Measurements from ENCODE around the gene RAB26. TPM values are rescaled to one million over a fixed set of nuclear protein-coding genes. Genes with fewer than 3 reads are reported as not detected.
"Not testable (repeated sequence)": the region's sequence is repeated elsewhere in the genome, so short reads cannot be mapped to it uniquely, and the experiment has no call there.

The RAB26 gene
- total and polyA plus RNA-seq, 2 experiments from 2014 or later: 4.1 to 8.7 TPM

DNA sequence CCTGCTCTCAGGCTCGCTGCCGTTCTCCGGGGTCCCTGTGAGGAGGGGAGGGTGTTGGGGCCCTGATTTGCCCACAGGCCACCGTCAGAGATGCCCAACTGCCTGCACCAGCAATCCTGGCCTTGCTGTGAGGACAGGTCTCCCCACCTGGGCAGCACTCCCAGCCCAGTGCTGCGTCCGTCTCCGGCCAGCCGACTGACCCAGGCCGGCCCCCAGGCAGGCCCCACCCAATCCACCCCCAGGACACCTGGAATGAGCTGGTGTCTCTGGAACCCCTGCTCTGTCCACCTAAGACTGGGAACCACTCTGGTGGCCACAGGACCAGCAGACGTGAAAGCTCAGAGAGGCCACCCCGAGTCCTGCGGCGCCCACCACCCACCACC lies 32.8 kb upstream of the RAB26 start:
- Histone ChIP-seq H3F3A (replicated peaks; ENCODE audit: low read depth) (no peaks in the 10 kb centered on the region), H4K20me1 (replicated peaks; ENCODE audit: insufficient read depth) (no peaks in the 10 kb centered on the region), H3K27ac (ENCODE audit: low read depth) (no peak overlapping the region), H3K9me2 (ENCODE audit: insufficient read depth) (no peaks in the 10 kb centered on the region), H3K36me3 (ENCODE audit: insufficient read depth) (no peaks in the 10 kb centered on the region), H3K4me2 (no peak overlapping the region), H2AFZ (no peak overlapping the region), H3K4me1 (ENCODE audit: insufficient read depth) (no peaks in the 10 kb centered on the region), H3K27me3 (ENCODE audit: insufficient read depth) (no peaks in the 10 kb centered on the region), H3K79me2 (replicated peaks; ENCODE audit: insufficient read depth) (peaks cover 7% of the 10 kb centered on the region), H3K4me3 (no peak overlapping the region)
- H3K4me1 Mint-ChIP-seq: no peaks in the 10 kb centered on the region
- TF ChIP-seq ZNF114 (CRISPR knock-in tag; IDR thresholded peaks at IDR 0.05): no peak
- TF ChIP-seq CTCF (conservative IDR thresholded peaks at IDR 0.05; ENCODE audit: low read depth in 2 of 2): no peak
- TF ChIP-seq JUNB (IDR thresholded peaks at IDR 0.05; ENCODE audit: unreplicated experiment): no peak
- TF ChIP-seq EZH2 (IDR thresholded peaks at IDR 0.05; ENCODE audit: low read depth, unreplicated experiment): no peak
- no peak for TF ChIP-seq EZH2phosphoT487 (IDR thresholded peaks at IDR 0.05; ENCODE audit: unreplicated experiment)
- TF ChIP-seq STAT1 (IDR thresholded peaks at IDR 0.05; ENCODE audit: unreplicated experiment): no peak
- peaks cover 5% of the 10 kb centered on the region for H3K27me3 Mint-ChIP-seq (ENCODE audit: insufficient read depth, low read depth, poor library complexity)
- no peak overlapping the region for H3K4me3 Mint-ChIP-seq
- H3K36me3 Mint-ChIP-seq (ENCODE audit: low read depth): no peaks in the 10 kb centered on the region; the same call in 2 of the 3 replicates
- ATAC-seq (no peak), DNase-seq (ENCODE audit: low spot score) (no peak)
- no peak overlapping the region for H3K27ac Mint-ChIP-seq
- no peaks in the 10 kb centered on the region for H3K9me3 Mint-ChIP-seq

DNA sequence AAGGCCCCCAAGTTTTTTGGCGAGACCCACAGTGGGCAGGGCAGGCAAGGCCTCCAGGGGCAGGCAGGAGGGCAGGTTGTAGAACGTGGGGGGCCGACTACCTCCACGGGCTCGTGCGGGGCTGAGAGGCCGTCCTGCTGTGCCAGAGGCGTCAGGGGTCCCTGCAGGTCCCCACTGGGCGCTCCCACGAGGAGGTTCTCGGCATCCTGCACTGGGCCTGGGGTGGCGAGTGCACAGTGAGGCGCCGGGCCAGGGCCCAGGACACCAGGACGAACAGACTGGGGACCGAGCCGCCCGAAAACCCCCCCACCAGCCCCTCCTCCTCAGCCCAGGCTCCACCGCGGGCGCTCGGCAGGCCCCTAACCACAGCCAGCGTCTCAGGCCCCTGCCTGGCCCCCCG lies 32.0 kb upstream of the RAB26 start:
- not testable (repeated sequence) for DNase-seq (ENCODE audit: low spot score); H3K9me2 ChIP-seq (ENCODE audit: insufficient read depth); H3K9me3 Mint-ChIP-seq; H3K4me1 ChIP-seq (ENCODE audit: insufficient read depth); H3K36me3 Mint-ChIP-seq (ENCODE audit: low read depth); H3K27ac ChIP-seq (ENCODE audit: low read depth); H3K27ac Mint-ChIP-seq; H3K4me2 ChIP-seq; H3K27me3 ChIP-seq (ENCODE audit: insufficient read depth); H3K27me3 Mint-ChIP-seq (ENCODE audit: insufficient read depth, low read depth, poor library complexity); H3K4me3 Mint-ChIP-seq; H3F3A ChIP-seq (replicated peaks; ENCODE audit: low read depth); H2AFZ ChIP-seq; H4K20me1 ChIP-seq (replicated peaks; ENCODE audit: insufficient read depth); ATAC-seq; H3K4me3 ChIP-seq; H3K36me3 ChIP-seq (ENCODE audit: insufficient read depth); H3K4me1 Mint-ChIP-seq
- peaks cover 14% of the 10 kb centered on the region for H3K79me2 ChIP-seq (replicated peaks; ENCODE audit: insufficient read depth)

DNA sequence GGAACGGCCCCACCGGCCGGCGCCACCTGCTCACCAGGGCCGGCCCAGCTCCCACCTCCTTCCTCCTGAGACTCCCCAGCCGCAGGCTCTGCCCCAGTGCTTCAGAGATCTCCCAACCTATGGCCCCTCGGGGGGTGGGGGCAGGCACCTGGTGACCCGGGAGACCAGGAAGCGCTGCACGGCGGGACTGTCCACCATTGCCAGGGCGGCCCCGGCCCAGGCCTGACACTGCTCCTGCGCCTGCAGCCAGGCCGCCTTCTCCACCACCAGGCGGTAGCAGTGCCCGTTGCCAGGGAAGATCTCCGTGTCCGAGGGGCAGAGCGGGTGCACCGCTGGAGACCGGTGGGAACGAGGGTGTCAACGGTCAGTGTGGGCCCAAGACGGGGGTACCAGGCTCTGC lies 31.1 kb upstream of the RAB26 start:
- H3K4me1 ChIP-seq (ENCODE audit: insufficient read depth); H2AFZ ChIP-seq; H3K4me3 ChIP-seq; H3F3A ChIP-seq (replicated peaks; ENCODE audit: low read depth); H3K27me3 ChIP-seq (ENCODE audit: insufficient read depth); ATAC-seq; H3K9me3 Mint-ChIP-seq; DNase-seq (ENCODE audit: low spot score); H3K4me2 ChIP-seq; H3K9me2 ChIP-seq (ENCODE audit: insufficient read depth); H3K27ac Mint-ChIP-seq; H3K4me1 Mint-ChIP-seq; H3K4me3 Mint-ChIP-seq; H3K27ac ChIP-seq (ENCODE audit: low read depth); H4K20me1 ChIP-seq (replicated peaks; ENCODE audit: insufficient read depth); H3K36me3 ChIP-seq (ENCODE audit: insufficient read depth); H3K27me3 Mint-ChIP-seq (ENCODE audit: insufficient read depth, low read depth, poor library complexity); H3K36me3 Mint-ChIP-seq (ENCODE audit: low read depth): not testable (repeated sequence)
- peaks cover 14% of the 10 kb centered on the region for H3K79me2 ChIP-seq (replicated peaks; ENCODE audit: insufficient read depth)

DNA sequence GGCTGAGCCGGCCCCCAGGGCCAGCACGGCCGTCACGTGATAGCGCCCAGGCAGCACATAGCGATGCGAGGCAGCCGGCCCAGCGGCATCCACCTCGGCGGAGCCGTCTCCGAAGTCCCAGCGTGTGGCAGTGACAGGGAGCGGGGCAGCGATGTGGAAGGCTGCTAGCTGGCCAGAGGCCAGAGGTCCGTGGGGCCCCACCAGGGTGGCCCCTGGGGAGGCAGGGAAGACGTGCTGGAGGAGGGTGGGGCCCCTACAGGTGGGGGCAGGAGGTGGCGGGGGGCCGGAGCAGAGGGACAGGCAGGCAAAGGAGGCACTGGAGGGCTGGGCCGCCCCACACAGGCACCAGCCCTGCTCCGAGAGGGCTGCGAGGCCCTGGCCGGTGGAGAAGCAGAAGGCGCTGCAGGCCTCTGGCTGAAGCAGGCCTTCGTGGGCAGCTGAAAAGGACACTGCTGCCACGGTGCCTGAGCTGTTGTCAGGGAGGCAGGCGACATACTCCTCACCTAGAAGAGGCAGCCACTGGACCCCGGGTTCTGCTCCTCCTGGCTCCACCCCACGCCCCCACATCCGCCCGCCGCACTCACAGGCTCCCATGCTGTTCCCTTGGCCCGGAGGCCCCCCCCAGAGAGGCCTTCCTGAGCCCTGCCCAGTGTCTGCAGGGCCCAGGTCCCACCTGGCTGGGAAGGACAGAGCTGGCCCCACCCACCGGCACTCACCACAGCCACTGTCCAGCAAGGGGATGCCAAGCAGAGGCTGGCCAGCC lies 30.3 kb upstream of the RAB26 start:
- H2AFZ ChIP-seq; H3K36me3 ChIP-seq (ENCODE audit: insufficient read depth); H3K27ac ChIP-seq (ENCODE audit: low read depth); H3K9me2 ChIP-seq (ENCODE audit: insufficient read depth); H3K9me3 Mint-ChIP-seq; H3K4me3 Mint-ChIP-seq; H3K36me3 Mint-ChIP-seq (ENCODE audit: low read depth); H3K4me1 Mint-ChIP-seq; H3K27me3 Mint-ChIP-seq (ENCODE audit: insufficient read depth, low read depth, poor library complexity); H3K4me1 ChIP-seq (ENCODE audit: insufficient read depth); H3K4me2 ChIP-seq; H3K27ac Mint-ChIP-seq; H4K20me1 ChIP-seq (replicated peaks; ENCODE audit: insufficient read depth); DNase-seq (ENCODE audit: low spot score); H3K27me3 ChIP-seq (ENCODE audit: insufficient read depth); ATAC-seq; H3K4me3 ChIP-seq; H3F3A ChIP-seq (replicated peaks; ENCODE audit: low read depth): not testable (repeated sequence)
- H3K79me2 ChIP-seq (replicated peaks; ENCODE audit: insufficient read depth): peaks cover 17% of the 10 kb centered on the region

All from GM23338 (cell line).